ENCODE results near the gene PALM.

The PALM gene

DNA sequence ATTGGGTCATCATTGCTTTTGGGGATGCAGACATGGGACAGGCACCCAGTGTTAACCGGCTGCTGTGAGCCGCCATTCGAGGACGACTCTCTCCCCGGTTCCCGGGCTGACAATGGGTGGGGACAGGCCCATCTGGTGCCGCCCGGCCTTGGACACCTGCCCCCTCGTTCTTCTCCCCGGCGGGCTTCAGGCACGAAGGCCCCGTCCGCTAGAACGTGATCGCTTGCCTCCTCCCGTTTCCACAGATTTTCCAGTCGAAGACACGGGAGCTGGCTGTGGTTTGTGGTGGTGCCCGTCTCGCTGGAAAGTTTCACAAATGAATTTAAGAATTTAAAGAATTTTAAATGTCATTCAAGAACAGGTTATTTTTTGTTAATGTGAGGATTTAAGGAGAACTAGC is 2.0 kb downstream of the PALM start:
- no peak overlapping the region for H3K4me3 ChIP-seq (ENCODE audit: low read depth, low read length)
- H3K9ac ChIP-seq (ENCODE audit: low read length) = no peak overlapping the region
- peaks cover 20% of the 10 kb centered on the region for H3K4me1 ChIP-seq (ENCODE audit: control insufficient read depth, insufficient read depth, low read length)
- H3K27me3 ChIP-seq (ENCODE audit: control insufficient read depth, insufficient read depth, low read length) = peaks cover 4% of the 10 kb centered on the region; the same call in 1 of the 2 replicates
- H3K36me3 ChIP-seq (ENCODE audit: control insufficient read depth, insufficient read depth, low read length) = no peaks in the 10 kb centered on the region
- H3K27ac ChIP-seq (ENCODE audit: low read depth, low read length) = no peak overlapping the region
- H3K9me3 ChIP-seq (ENCODE audit: control insufficient read depth, insufficient read depth, low read depth, low read length) = peaks cover 13% of the 10 kb centered on the region

DNA sequence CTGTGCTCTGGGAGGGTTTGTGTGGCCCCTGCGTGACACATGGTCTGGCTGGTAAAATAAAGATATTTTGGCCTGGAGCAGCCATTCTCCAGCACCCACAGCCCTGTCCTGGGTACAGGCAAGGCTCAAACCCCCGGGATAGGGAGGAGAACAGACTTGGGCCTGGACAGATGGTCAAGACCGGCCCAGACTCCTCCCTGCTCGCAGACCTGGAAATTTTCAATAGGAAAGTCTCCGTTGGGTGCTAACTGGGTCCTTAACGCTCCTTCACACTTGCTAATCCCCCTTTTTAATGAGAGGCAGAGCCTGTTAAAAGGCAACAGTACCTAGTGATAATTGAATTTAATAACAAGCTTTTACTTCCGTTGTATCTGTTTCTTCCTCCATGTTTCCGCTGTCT is 2.5 kb downstream of the PALM start:
- Histone ChIP-seq H3K27ac (ENCODE audit: low read depth, low read length) (no peak overlapping the region), H3K9ac (ENCODE audit: low read length) (no peak overlapping the region), H3K4me3 (ENCODE audit: low read depth, low read length) (no peak overlapping the region), H3K4me1 (ENCODE audit: control insufficient read depth, insufficient read depth, low read length) (peaks cover 20% of the 10 kb centered on the region), H3K27me3 (ENCODE audit: control insufficient read depth, insufficient read depth, low read length) (peaks cover 4% of the 10 kb centered on the region; the same call in 1 of the 2 replicates), H3K36me3 (ENCODE audit: control insufficient read depth, insufficient read depth, low read length) (no peaks in the 10 kb centered on the region), H3K9me3 (ENCODE audit: control insufficient read depth, insufficient read depth, low read depth, low read length) (peaks cover 13% of the 10 kb centered on the region)

DNA sequence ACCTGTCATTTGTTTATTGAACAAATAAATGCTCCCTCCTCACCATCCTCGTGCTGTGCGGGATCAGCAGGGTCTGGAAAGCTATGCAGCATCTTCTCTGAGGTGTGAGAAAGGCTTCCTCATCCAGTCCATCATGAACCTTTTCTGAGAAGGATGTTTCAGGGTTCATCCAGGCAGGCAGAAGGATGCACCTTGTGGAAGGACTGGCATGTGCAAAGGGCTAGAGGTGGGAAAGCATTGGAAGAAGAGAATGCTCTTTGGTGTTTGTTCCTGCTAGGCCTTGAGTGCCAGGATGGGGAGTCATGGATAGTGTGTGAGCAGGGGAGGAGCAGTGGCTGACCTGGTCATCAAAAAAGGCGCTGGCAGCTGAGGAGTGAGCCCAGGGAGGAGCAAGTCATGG is 6.6 kb downstream of the PALM start:
- Histone ChIP-seq H3K27ac (ENCODE audit: low read depth, low read length) (no peak overlapping the region), H3K9me3 (ENCODE audit: control insufficient read depth, insufficient read depth, low read depth, low read length) (peaks cover 6% of the 10 kb centered on the region), H3K27me3 (ENCODE audit: control insufficient read depth, insufficient read depth, low read length) (no peaks in the 10 kb centered on the region), H3K4me3 (ENCODE audit: low read depth, low read length) (no peak overlapping the region), H3K4me1 (ENCODE audit: control insufficient read depth, insufficient read depth, low read length) (peaks cover 20% of the 10 kb centered on the region), H3K36me3 (ENCODE audit: control insufficient read depth, insufficient read depth, low read length) (no peaks in the 10 kb centered on the region), H3K9ac (ENCODE audit: low read length) (no peak overlapping the region)

DNA sequence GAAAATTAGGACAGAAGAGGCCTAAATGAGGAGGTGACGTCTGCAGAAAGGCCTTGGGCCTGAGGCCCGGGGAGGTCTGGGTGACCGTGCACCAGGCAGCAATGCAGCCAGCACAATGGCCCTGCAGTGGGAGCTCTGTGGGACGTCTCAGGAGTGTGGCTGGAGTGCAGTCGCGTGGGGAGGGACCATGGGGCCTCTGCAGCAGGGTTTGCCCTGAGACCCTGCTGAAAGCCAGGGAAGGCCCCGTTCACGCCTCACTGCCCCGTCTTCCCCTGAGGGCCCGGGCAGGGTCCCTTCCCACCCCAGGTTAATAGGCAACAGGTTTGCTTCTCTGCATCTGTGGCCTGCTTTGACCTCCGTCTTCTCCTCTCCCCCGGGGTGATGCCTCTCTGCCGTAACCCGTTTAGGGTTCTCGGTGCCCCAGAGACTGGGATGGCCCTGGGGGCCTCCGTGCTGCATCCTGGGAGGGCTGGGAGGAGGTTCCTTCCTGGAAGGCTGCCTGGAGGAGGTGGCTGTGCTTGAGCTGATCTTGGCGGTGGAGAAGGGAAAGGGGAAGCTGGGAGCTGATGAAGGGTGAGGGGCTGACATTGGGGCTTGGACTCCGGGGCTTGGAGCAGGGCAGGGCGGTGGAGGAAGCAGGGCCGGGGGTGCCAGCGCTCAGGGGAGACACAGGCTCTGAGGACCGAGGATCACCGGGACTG is 9.7 kb downstream of the PALM start:
- no peaks in the 10 kb centered on the region for H3K27me3 ChIP-seq (ENCODE audit: control insufficient read depth, insufficient read depth, low read length)
- H3K9me3 ChIP-seq (ENCODE audit: control insufficient read depth, insufficient read depth, low read depth, low read length) = peaks cover 6% of the 10 kb centered on the region
- H3K9ac ChIP-seq (ENCODE audit: low read length) = no peak overlapping the region
- no peaks in the 10 kb centered on the region for H3K36me3 ChIP-seq (ENCODE audit: control insufficient read depth, insufficient read depth, low read length)
- no peak overlapping the region for H3K4me3 ChIP-seq (ENCODE audit: low read depth, low read length)
- peaks cover 8% of the 10 kb centered on the region; the same call in 1 of the 2 replicates for H3K4me1 ChIP-seq (ENCODE audit: control insufficient read depth, insufficient read depth, low read length)
- H3K27ac ChIP-seq (ENCODE audit: low read depth, low read length) = no peak overlapping the region

DNA sequence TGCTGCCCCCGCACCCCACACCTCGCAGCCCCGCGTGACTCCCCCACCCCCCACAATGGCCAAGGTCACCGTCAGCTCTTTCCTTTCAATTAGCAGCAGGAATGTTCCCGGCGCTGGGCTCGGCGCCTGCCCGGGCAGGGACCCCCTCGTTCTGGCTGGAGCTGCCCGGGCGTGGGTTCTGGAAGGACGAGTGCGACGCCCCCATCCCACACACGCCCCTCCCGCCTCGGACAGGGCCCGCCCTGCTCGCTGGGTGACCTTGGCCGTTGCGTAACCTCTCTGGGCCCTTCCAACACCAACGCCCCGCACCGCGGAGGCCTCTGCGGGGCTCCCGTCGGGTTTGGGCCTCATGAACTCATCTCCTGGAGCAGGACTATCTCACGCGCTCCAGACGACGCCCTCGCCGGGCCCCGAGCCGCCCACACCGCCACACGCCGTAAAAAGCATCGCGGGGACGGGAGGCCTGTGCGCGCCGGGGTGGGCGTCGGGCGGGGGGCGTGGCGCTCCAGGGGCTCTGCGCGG is 10.3 kb downstream of the PALM start:
- Histone ChIP-seq H3K9me3 (ENCODE audit: control insufficient read depth, insufficient read depth, low read depth, low read length) (peaks cover 6% of the 10 kb centered on the region), H3K4me3 (ENCODE audit: low read depth, low read length) (no peak overlapping the region), H3K27me3 (ENCODE audit: control insufficient read depth, insufficient read depth, low read length) (no peaks in the 10 kb centered on the region), H3K4me1 (ENCODE audit: control insufficient read depth, insufficient read depth, low read length) (peaks cover 8% of the 10 kb centered on the region; the same call in 1 of the 2 replicates), H3K27ac (ENCODE audit: low read depth, low read length) (no peak overlapping the region), H3K36me3 (ENCODE audit: control insufficient read depth, insufficient read depth, low read length) (no peaks in the 10 kb centered on the region), H3K9ac (ENCODE audit: low read length) (no peak overlapping the region)

DNA sequence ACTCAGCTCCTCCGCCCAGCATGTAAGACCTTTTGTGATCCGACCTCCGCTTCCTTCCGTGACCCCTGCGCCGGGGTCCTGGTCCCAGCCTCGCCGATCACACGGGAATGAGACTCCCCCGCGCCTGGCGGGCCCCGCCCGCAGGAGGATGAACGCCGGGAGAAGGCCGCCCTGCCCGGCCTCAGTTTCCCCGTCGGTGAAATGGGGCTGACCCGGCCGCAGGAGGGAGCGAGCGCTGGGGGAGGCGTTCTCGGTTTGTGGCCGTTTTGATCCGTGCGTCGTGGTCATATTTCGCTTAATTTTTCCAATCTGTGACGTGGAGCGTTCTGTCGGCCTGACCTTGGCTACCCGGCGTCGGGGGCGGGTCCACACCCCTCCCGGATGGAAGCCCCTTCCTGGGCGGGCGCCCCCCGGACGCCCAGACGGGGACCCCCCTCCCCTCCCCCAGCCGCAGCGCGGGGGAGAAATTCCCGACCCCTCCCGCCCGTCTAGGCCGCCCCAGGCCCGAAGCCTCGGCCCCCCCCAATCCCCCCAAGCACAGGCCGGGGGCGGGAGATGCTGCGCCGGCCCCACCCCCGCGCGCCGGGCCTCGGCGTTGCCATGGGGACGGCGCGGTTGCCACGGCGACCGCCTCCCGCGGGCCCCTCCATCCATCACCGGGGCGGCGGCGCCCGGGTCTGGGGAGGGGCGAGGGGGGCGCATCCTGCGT is 11.1 kb downstream of the PALM start:
- Histone ChIP-seq H3K4me3 (ENCODE audit: low read depth, low read length) (no peak overlapping the region), H3K9ac (ENCODE audit: low read length) (no peak overlapping the region), H3K9me3 (ENCODE audit: control insufficient read depth, insufficient read depth, low read depth, low read length) (peaks cover 6% of the 10 kb centered on the region), H3K36me3 (ENCODE audit: control insufficient read depth, insufficient read depth, low read length) (no peaks in the 10 kb centered on the region), H3K27me3 (ENCODE audit: control insufficient read depth, insufficient read depth, low read length) (no peaks in the 10 kb centered on the region), H3K27ac (ENCODE audit: low read depth, low read length) (no peak overlapping the region), H3K4me1 (ENCODE audit: control insufficient read depth, insufficient read depth, low read length) (peaks cover 8% of the 10 kb centered on the region; the same call in 1 of the 2 replicates)

DNA sequence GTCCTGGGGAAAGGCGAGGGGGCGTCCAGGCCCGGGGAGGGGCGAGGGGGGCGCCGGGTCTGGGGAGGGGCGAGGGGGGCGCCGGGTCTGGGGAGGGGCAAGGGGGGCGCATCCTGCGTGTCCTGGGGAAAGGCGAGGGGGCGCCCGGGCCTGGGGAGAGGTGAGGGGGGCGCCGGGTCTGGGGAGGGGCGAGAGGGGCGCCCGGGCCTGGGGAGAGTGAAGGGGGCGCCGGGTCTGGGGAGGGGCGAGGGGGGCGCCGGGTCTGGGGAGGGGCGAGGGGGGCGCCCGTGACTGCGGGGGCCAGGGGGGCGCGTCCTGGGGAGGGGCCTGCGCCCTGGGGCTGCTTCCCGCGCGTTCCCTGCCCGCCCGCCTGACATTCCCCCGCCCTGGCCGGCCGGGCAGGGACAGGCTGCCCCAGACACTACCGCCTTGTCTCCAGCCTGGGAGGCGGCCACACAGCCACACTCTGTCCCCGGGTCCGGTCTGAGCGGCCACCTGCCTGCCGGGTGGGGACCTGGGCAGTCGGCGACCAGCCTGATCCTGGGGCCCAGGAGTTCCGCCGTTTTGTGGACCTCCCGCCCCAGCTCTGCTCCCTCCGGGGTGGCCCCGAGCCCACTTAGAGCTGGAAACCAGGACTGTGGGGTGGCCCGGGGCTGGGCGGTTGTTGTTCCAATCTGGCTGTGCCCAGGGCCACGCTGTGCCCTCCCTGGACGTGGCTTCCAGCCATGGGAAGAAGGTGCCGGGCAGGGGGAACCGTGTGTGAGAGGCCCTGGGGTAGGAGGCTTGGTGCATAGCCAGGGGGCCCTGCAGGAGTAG is 11.8 kb downstream of the PALM start:
- Histone ChIP-seq H3K4me3 (ENCODE audit: low read depth, low read length) (no peak overlapping the region), H3K27ac (ENCODE audit: low read depth, low read length) (no peak overlapping the region)

DNA sequence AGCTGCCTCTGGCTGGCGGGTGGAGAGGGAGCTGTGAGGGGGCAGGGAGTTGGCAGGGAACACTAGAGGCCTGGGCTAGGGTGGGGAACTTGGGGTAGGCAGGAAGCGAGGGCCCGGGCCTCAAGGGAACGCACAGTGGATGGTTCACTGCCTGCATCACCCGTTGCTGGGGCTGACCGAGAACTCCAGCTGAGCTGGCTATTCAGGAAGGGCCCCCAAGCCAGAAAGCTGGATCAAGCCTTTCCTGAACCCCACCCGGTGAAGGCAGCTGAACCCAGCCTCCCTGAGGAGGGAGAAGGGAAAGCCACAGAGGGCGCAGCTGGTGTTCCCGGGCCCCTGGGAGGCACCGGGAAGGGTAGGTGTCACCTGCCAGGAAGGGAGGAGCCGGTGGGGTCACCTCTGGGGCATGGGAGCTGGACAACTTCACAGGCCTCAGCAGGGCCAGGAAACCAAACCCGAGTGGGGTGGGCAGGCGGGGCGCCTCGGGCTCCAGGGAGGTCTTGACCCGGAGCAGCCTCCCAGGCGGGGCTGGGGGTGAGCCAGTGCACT is 13.9 kb downstream of the PALM start:
- Histone ChIP-seq H3K4me1 (ENCODE audit: control insufficient read depth, insufficient read depth, low read length) (peaks cover 8% of the 10 kb centered on the region; the same call in 1 of the 2 replicates), H3K9ac (ENCODE audit: low read length) (no peak overlapping the region), H3K27me3 (ENCODE audit: control insufficient read depth, insufficient read depth, low read length) (no peaks in the 10 kb centered on the region), H3K36me3 (ENCODE audit: control insufficient read depth, insufficient read depth, low read length) (no peaks in the 10 kb centered on the region), H3K27ac (ENCODE audit: low read depth, low read length) (no peak overlapping the region), H3K4me3 (ENCODE audit: low read depth, low read length) (no peak overlapping the region), H3K9me3 (ENCODE audit: control insufficient read depth, insufficient read depth, low read depth, low read length) (no peaks in the 10 kb centered on the region)

More for the DNA sequence above, 11.8 kb downstream of the PALM start:
- Histone ChIP-seq H3K36me3 (ENCODE audit: control insufficient read depth, insufficient read depth, low read length) (no peaks in the 10 kb centered on the region), H3K27me3 (ENCODE audit: control insufficient read depth, insufficient read depth, low read length) (no peaks in the 10 kb centered on the region), H3K4me1 (ENCODE audit: control insufficient read depth, insufficient read depth, low read length) (peaks cover 8% of the 10 kb centered on the region; the same call in 1 of the 2 replicates), H3K9me3 (ENCODE audit: control insufficient read depth, insufficient read depth, low read depth, low read length) (peaks cover 1% of the 10 kb centered on the region), H3K9ac (ENCODE audit: low read length) (no peak overlapping the region)

DNA sequence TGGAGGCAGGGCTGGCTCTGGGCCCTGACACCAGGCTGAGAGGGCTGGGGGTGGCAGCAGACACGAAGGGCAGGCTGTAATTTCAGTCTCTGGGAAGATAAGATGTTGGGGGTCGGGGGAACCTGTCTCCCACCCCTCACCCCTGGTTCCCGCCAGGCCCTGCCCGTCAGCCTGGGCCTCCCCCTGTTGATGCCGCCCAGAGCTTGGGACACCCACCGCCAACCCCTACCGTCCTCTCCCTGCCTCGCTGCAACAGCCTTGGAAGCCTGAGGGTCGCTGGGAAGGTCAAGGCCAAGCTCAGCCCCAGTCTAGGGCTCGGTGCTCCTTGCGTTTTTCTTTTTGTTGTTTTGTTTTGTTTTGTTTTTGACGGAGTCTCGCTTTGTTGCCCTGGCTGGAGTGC is 14.5 kb downstream of the PALM start:
- Histone ChIP-seq H3K27me3 (ENCODE audit: control insufficient read depth, insufficient read depth, low read length) (no peaks in the 10 kb centered on the region), H3K4me3 (ENCODE audit: low read depth, low read length) (no peak overlapping the region), H3K9me3 (ENCODE audit: control insufficient read depth, insufficient read depth, low read depth, low read length) (no peaks in the 10 kb centered on the region), H3K4me1 (ENCODE audit: control insufficient read depth, insufficient read depth, low read length) (peaks cover 5% of the 10 kb centered on the region; the same call in 1 of the 2 replicates), H3K9ac (ENCODE audit: low read length) (no peak overlapping the region), H3K36me3 (ENCODE audit: control insufficient read depth, insufficient read depth, low read length) (0 out of 2 replicates have a peak, but pooled peaks cover 2% of the 10 kb centered on the region), H3K27ac (ENCODE audit: low read depth, low read length) (no peak overlapping the region)

DNA sequence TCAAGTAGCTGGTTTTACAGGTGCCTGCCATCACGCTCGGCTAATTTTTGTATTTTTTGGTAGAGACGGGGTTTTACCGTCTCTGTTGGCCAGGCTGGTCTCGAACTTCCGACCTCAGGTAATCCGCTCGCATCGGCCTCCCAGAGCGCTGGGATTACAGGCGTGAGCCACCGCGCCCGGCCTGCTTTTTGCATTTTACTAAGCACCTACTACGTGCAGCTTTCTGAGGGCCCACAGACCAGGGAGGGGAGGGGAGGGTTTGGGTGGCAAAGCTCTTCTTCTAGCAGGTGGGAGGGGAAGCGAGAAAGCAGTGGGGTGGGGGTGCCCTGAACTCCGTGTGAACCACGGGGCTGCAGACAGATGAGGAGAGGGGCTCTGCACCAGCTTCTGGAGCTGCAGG is 15.0 kb downstream of the PALM start:
- Histone ChIP-seq H3K4me1 (ENCODE audit: control insufficient read depth, insufficient read depth, low read length) (peaks cover under 1% of the 10 kb centered on the region; the same call in 1 of the 2 replicates), H3K27me3 (ENCODE audit: control insufficient read depth, insufficient read depth, low read length) (no peaks in the 10 kb centered on the region), H3K27ac (ENCODE audit: low read depth, low read length) (no peak overlapping the region), H3K36me3 (ENCODE audit: control insufficient read depth, insufficient read depth, low read length) (0 out of 2 replicates have a peak, but pooled peaks cover 2% of the 10 kb centered on the region), H3K9me3 (ENCODE audit: control insufficient read depth, insufficient read depth, low read depth, low read length) (no peaks in the 10 kb centered on the region), H3K4me3 (ENCODE audit: low read depth, low read length) (no peak overlapping the region), H3K9ac (ENCODE audit: low read length) (no peak overlapping the region)
